OCI-LY3 (cell line): ENCODE data around the gene ZNF619.
A peak's percentile ranks its signal among the peaks of the same experiment; 100 is the strongest.

ENCODE experiments used
- H2AFZ ChIP-seq: fragments of 200-600, 300-600 bp; shearing (Covaris generic); 2 replicates; pipeline ENCODE4 v1.6.0; 2014; ENCODE audit warnings: antibody characterized with exemption, low read depth, low read length
- H3K27ac ChIP-seq: fragments of 200-600, 300-600 bp; sonication (generic); 2 replicates; pipeline ENCODE4 v1.5.1; 2014; ENCODE audit warnings: mild to moderate bottlenecking, low read length, moderate library complexity, mixed read lengths
- H3K27me3 ChIP-seq: fragments of 200-600, 300-600 bp; sonication (generic); 2 replicates; pipeline ENCODE4 v1.6.1; 2014; ENCODE audit warnings: low read depth, low read length, mixed read lengths
- H3K36me3 ChIP-seq: fragments of 200-600, 300-600 bp; sonication (generic); replicated peaks from 2 replicates; pipeline ENCODE3; 2014; ENCODE audit warnings: low read depth, low read length, mixed read lengths
- H3K4me1 ChIP-seq: fragments of 300-600, 200-600 bp; sonication (generic); 2 replicates; pipeline ENCODE4 v1.6.1; 2014; ENCODE audit warnings: low read length, mixed read lengths
- H3K4me2 ChIP-seq: fragments of 200-600, 300-600 bp; sonication (generic); 2 replicates; pipeline ENCODE4 v1.6.1; 2014; ENCODE audit warnings: low read length, mixed read lengths
- H3K4me3 ChIP-seq: fragments of 300-600, 200-600 bp; sonication (generic); 2 replicates; pipeline ENCODE4 v1.5.1; 2014; ENCODE audit warnings: antibody characterized with exemption, mild to moderate bottlenecking, low read length, moderate library complexity
- H3K79me2 ChIP-seq: fragments of 300-600, 200-600 bp; shearing (Covaris generic); 2 replicates; pipeline ENCODE4 v1.6.1; 2014; ENCODE audit warnings: mild to moderate bottlenecking, low read length, mixed read lengths
- H3K9ac ChIP-seq: fragments of 300-600, 200-600 bp; shearing (Covaris generic); 2 replicates; pipeline ENCODE4 v1.6.0; 2014; ENCODE audit warnings: mild to moderate bottlenecking, low read length, moderate library complexity
- H3K9me3 ChIP-seq: fragments of 200-600, 300-600 bp; shearing (Covaris generic); 2 replicates; pipeline ENCODE4 v1.6.1; 2014; ENCODE audit warnings: low read length, mixed read lengths; ENCODE audit not compliant: insufficient read depth
- H4K20me1 ChIP-seq: fragments of 200-600, 300-600 bp; sonication (generic); 2 replicates; pipeline ENCODE4 v1.6.1; 2016; ENCODE audit warnings: low read length, mixed read lengths; ENCODE audit not compliant: insufficient read depth
- EZH2phosphoT487 ChIP-seq: fragments of 200-600 bp; shearing (Covaris generic); IDR thresholded peaks from 2 replicates; pipeline ENCODE4 v1.6.1; 2018; ENCODE audit warnings: antibody characterized with exemption, mixed run types, low read depth
- TF ChIP-seq, protein P1 (sequence below): fragments of 200-600, 300-600 bp; sonication (generic); IDR thresholded peaks from 2 replicates; pipeline ENCODE4 v1.5.1; 2014; ENCODE audit warnings: antibody characterized with exemption, low read length, low read depth

Gene ZNF619

DNA sequence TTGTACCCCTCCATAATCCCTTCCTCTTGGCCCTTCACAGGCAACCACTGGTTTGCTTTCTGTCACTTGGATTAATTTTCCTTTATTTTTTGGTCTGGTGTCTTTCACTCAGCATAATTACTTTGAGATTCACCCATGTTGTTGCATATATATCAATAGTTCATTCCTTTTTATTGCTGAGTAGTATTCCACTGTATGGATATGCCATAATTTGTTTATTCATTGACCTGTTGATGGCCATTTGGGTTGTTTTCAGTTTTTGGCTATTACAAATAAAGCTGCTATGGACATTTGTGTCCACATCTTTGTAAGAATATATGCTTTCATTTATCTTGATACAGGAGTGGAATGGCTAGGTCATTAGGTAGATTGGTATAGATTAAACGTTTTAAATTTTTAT, 41.9 kb downstream of the ZNF619 start:
- H3K79me2 ChIP-seq, result no peaks in the 10 kb centered on the region
- TF ChIP-seq, protein P1, sequence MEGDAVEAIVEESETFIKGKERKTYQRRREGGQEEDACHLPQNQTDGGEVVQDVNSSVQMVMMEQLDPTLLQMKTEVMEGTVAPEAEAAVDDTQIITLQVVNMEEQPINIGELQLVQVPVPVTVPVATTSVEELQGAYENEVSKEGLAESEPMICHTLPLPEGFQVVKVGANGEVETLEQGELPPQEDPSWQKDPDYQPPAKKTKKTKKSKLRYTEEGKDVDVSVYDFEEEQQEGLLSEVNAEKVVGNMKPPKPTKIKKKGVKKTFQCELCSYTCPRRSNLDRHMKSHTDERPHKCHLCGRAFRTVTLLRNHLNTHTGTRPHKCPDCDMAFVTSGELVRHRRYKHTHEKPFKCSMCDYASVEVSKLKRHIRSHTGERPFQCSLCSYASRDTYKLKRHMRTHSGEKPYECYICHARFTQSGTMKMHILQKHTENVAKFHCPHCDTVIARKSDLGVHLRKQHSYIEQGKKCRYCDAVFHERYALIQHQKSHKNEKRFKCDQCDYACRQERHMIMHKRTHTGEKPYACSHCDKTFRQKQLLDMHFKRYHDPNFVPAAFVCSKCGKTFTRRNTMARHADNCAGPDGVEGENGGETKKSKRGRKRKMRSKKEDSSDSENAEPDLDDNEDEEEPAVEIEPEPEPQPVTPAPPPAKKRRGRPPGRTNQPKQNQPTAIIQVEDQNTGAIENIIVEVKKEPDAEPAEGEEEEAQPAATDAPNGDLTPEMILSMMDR, result no peak
- TF ChIP-seq EZH2phosphoT487, result no peak

DNA sequence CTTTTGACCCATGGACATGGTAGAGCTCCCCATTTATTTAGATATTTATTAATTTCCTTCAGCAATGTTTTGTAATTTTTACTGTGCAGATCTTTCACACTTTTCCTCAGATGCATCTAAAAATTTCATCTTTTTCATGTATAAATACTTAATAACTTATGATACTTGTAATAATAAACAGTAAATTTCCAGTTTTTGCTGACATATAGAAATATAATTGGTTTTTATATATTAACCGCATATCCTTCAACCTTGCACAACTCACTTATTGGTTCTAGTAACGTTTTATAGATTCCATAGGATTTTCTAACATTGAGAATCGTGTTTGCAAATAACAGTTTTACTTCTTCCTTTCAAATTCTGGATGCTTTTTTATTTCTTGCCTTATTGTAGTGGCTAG, 44.3 kb downstream of the ZNF619 start:
- H3K9me3 ChIP-seq, result no peaks in the 10 kb centered on the region
- H2AFZ ChIP-seq, result no peak overlapping the region
- no peaks in the 10 kb centered on the region for H3K36me3 ChIP-seq
- peaks cover 12% of the 10 kb centered on the region for H3K4me1 ChIP-seq
- H3K4me2 ChIP-seq, result no peak overlapping the region
- H3K9ac ChIP-seq, result no peak overlapping the region
- no peak overlapping the region for H3K27ac ChIP-seq
- no peaks in the 10 kb centered on the region for H3K27me3 ChIP-seq
- TF ChIP-seq, protein P1, result no peak
- TF ChIP-seq EZH2phosphoT487, result no peak
- no peak overlapping the region for H3K4me3 ChIP-seq
- H3K79me2 ChIP-seq, result peaks cover 11% of the 10 kb centered on the region
- H4K20me1 ChIP-seq, result no peaks in the 10 kb centered on the region

More for the DNA sequence above, 41.9 kb downstream of the ZNF619 start:
- Histone ChIP-seq H3K4me1 (peaks cover under 1% of the 10 kb centered on the region), H3K9me3 (no peaks in the 10 kb centered on the region), H3K27ac (no peak overlapping the region), H3K36me3 (no peaks in the 10 kb centered on the region), H3K9ac (no peak overlapping the region), H3K4me2 (no peak overlapping the region), H4K20me1 (no peaks in the 10 kb centered on the region), H3K4me3 (no peak overlapping the region), H2AFZ (no peak overlapping the region), H3K27me3 (no peaks in the 10 kb centered on the region)

DNA sequence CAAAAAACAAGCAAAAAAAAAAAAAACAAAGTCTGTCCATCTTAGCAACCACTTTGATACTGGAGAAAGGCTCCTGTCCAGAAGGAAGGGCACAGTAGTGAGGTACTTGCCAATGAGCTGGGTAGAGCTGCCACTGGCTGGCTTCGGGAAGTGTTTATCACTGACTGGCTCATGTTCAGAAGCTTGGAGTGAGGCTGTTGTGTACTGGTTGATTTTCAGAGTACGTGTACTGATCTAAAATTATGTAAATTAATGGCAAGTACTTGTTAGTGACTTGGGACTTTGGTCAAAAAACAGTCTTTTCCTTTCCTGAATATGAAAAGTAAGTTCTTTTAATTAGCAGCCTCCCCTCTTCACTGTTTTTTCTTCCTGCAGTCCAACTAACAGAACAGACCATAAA, 46.9 kb downstream of the ZNF619 start:
- H3K36me3 ChIP-seq, result peaks cover 17% of the 10 kb centered on the region
- H2AFZ ChIP-seq, result peak overlapping the region; percentile 95
- H4K20me1 ChIP-seq, result no peaks in the 10 kb centered on the region
- peaks cover 12% of the 10 kb centered on the region for H3K4me1 ChIP-seq
- H3K4me2 ChIP-seq, result peak overlapping the region; percentile 72
- no peak for TF ChIP-seq EZH2phosphoT487
- TF ChIP-seq, protein P1, result no peak
- H3K9me3 ChIP-seq, result no peaks in the 10 kb centered on the region
- peaks cover 11% of the 10 kb centered on the region for H3K79me2 ChIP-seq
- peak overlapping the region; percentile 82 for H3K4me3 ChIP-seq
- H3K27me3 ChIP-seq, result no peaks in the 10 kb centered on the region
- peak overlapping the region; percentile 66 for H3K9ac ChIP-seq
- H3K27ac ChIP-seq, result no peak overlapping the region

DNA sequence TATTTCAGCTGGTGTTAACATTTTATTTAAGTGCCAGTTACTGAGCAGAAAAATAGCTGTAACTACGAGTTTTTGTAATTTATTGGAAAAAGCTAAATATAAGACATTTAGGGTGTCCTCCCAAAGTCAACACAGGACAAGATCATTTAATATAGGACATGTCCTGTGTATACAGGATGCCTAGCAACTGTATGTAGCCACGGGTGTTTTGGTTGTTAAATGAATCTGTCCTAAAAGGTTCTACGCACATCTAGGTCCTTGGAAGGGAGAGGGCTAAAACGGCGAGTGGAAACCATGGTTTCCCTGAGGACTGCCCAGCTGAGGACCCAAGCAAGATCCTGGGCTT, 47.3 kb downstream of the ZNF619 start:
- Histone ChIP-seq H4K20me1 (no peaks in the 10 kb centered on the region), H3K9ac (peak overlapping the region; percentile 66), H3K36me3 (peaks cover 21% of the 10 kb centered on the region), H3K4me2 (peak overlapping the region; percentile 72), H3K27me3 (no peaks in the 10 kb centered on the region), H3K4me1 (peaks cover 12% of the 10 kb centered on the region), H3K79me2 (peaks cover 11% of the 10 kb centered on the region), H3K27ac (no peak overlapping the region), H3K9me3 (no peaks in the 10 kb centered on the region), H3K4me3 (peak overlapping the region; percentile 82), H2AFZ (peak overlapping the region; percentile 95)
- TF ChIP-seq, protein P1, result no peak
- no peak for TF ChIP-seq EZH2phosphoT487
